Measurements from ENCODE around the gene CCDC192. TPM values are rescaled to one million over a fixed set of nuclear protein-coding genes. Genes with fewer than 3 reads are reported as not detected.

CCDC192 gene
- total and polyA plus RNA-seq, 10 of the 15 experiments (the other 5 are each of a cell fraction or from before 2014, with no cell fraction given) = 0.20 to 0.79 (median 0.32) TPM; not detected in 4

DNA sequence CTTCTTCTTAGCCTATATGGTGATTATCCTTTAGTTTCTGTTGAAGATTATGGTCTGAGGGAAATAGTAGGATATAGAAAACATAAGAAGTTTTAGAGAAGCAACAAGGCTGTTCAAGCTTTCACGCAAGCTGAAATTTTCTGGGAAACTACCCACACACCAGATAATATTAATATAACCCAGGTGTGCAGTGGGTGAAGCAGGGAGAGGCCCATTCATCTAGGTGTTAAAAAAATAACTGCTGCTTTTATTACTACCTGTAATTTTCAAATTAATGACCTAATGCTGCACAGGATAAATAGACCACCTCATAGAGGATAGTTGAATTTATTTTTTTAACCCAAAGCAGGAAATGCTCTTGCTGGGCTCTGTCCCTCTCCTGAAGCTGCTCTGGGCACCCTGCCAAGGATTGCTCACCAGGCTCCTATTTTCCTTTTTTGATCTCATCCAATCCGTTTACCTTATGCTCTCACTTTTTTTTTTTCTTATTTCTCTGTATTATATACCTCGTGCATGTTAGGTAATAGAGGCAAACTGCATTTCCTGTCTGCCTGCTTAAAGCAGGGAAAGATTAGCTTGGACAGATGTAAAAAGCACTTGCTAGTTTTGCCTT lies 256.1 kb downstream of the CCDC192 start:
- no peaks in the 10 kb centered on the region for H3K79me2 ChIP-seq (ENCODE audit: control insufficient read depth, insufficient read depth, low read length)
- 43% methylated on average over 3 of the region's 3 CpGs for WGBS (ENCODE audit: insufficient coverage, insufficient replicate concordance, low lambda C conversion rate, missing lambda C conversion rate)
- DNase-seq (ENCODE audit: low read depth, low spot score) (no peak), ATAC-seq (no peak), FAIRE-seq (no peak)
- intact Hi-C loops (cut with micrococcal nuclease; ENCODE audit: unreplicated experiment) (no loop called here), in situ Hi-C loops (cut with MboI) (no loop called here)
- H3K27ac ChIP-seq (ENCODE audit: control insufficient read depth, insufficient read depth) = no peak overlapping the region
- no TSS peak for BruUV-seq (replicated peaks)
- RAD21 ChIA-PET (ENCODE audit: unreplicated experiment) = no interaction called here
- POLR2A ChIA-PET = interaction anchor here (0.6 kb wide), 1 partner anchor 21 kb away, joined by 6 read pairs; no protein-coding TSS in a partner anchor
- CTCF ChIA-PET = interaction anchor here (1.0 to 2.3 kb wide), 3 partner anchors 13 to 76 kb away, joined by 3 to 8 read pairs (median 5); no protein-coding TSS in a partner anchor
- H4K20me1 ChIP-seq (ENCODE audit: control insufficient read depth, insufficient read depth) = no peaks in the 10 kb centered on the region
- TF ChIP-seq TCF7 (IDR thresholded peaks at IDR 0.05; ENCODE audit: borderline replicate concordance) = 0 out of 2 replicates have a peak, but pooled peaks have one; percentile 12
- no peak for TF ChIP-seq SREBF1 (IDR thresholded peaks at IDR 0.05; ENCODE audit: low read length)
- H3K9ac ChIP-seq (ENCODE audit: control insufficient read depth, insufficient read depth, low read length) = no peak overlapping the region
- no peaks in the 10 kb centered on the region for H3K27me3 ChIP-seq (replicated peaks in 1 of 2; ENCODE audit: control insufficient read depth in 2 of 2, insufficient read depth in 2 of 2, low read length in 1 of 2)
- no peaks in the 10 kb centered on the region for H3K4me1 ChIP-seq (ENCODE audit: control insufficient read depth, insufficient read depth, low read length)
- SMC1A ChIA-PET (ENCODE audit: uncharacterized antibody, unreplicated experiment) = interaction anchor here (0.6 to 1.6 kb wide), 7 partner anchors 9 to 126 kb away, joined by 3 to 5 read pairs (median 3); no protein-coding TSS in a partner anchor
- no peak overlapping the region for H3K4me3 ChIP-seq
- H3K4me2 ChIP-seq (ENCODE audit: control insufficient read depth, insufficient read depth) = no peak overlapping the region
- H3K36me3 ChIP-seq (ENCODE audit: control insufficient read depth in 2 of 2, insufficient read depth in 2 of 2, low read length in 1 of 2) = no peaks in the 10 kb centered on the region
- H3K9me3 ChIP-seq (replicated peaks; ENCODE audit: control insufficient read depth, insufficient read depth, low read length) = no peaks in the 10 kb centered on the region
- no peak overlapping the region for H2AFZ ChIP-seq (ENCODE audit: control insufficient read depth, low read depth, low read length)

GRCh38 chr5:127960270-127960691 lies 257.1 kb downstream of the CCDC192 start:
- Histone ChIP-seq H3K4me3 (no peak overlapping the region), H3K79me2 (ENCODE audit: control insufficient read depth, insufficient read depth, low read length) (no peaks in the 10 kb centered on the region), H3K4me2 (ENCODE audit: control insufficient read depth, insufficient read depth) (no peak overlapping the region), H3K4me1 (ENCODE audit: control insufficient read depth, insufficient read depth, low read length) (no peaks in the 10 kb centered on the region), H3K36me3 (ENCODE audit: control insufficient read depth in 2 of 2, insufficient read depth in 2 of 2, low read length in 1 of 2) (no peaks in the 10 kb centered on the region), H3K9me3 (replicated peaks; ENCODE audit: control insufficient read depth, insufficient read depth, low read length) (no peaks in the 10 kb centered on the region), H3K27ac (ENCODE audit: control insufficient read depth, insufficient read depth) (no peak overlapping the region), H2AFZ (ENCODE audit: control insufficient read depth, low read depth, low read length) (no peak overlapping the region; the same call in 1 of the 2 replicates), H3K9ac (ENCODE audit: control insufficient read depth, insufficient read depth, low read length) (no peak overlapping the region), H4K20me1 (ENCODE audit: control insufficient read depth, insufficient read depth) (no peaks in the 10 kb centered on the region), H3K27me3 (replicated peaks in 1 of 2; ENCODE audit: control insufficient read depth in 2 of 2, insufficient read depth in 2 of 2, low read length in 1 of 2) (no peaks in the 10 kb centered on the region)
- no TSS peak for BruUV-seq (replicated peaks)
- 100% methylated on average over 1 of the region's 1 CpG for WGBS (ENCODE audit: insufficient coverage, insufficient replicate concordance, low lambda C conversion rate, missing lambda C conversion rate)
- DNase-seq (ENCODE audit: low read depth, low spot score) (no peak), FAIRE-seq (no peak), ATAC-seq (no peak)
- TF ChIP-seq IRF4 (IDR thresholded peaks at IDR 0.05; ENCODE audit: low read depth, low read length) = no peak
- no peak for TF ChIP-seq LARP7 (IDR thresholded peaks at IDR 0.05)
- no peak for TF ChIP-seq MTA2 (IDR thresholded peaks at IDR 0.05; ENCODE audit: low read depth)
- no peak for TF ChIP-seq GATAD2B (conservative IDR thresholded peaks at IDR 0.05; ENCODE audit: low read depth)
- no peak for TF ChIP-seq RB1 (IDR thresholded peaks at IDR 0.05; ENCODE audit: borderline replicate concordance)
- TF ChIP-seq GABPA (IDR thresholded peaks at IDR 0.05; ENCODE audit: low read depth) = no peak
- no peak for TF ChIP-seq ZZZ3 (IDR thresholded peaks at IDR 0.05; ENCODE audit: control insufficient read depth, insufficient read length, low read depth)
- no peak for TF ChIP-seq NR2C1 (IDR thresholded peaks at IDR 0.05)
- TF ChIP-seq RUNX3 (IDR thresholded peaks at IDR 0.05; ENCODE audit: low read length) = no peak
- TF ChIP-seq ATF7 (IDR thresholded peaks at IDR 0.05; ENCODE audit: low read depth) = no peak
- no peak for TF ChIP-seq FOS (IDR thresholded peaks at IDR 0.05; ENCODE audit: borderline replicate concordance, extremely low read depth, insufficient read length)
- no peak for TF ChIP-seq STAT1 (conservative IDR thresholded peaks at IDR 0.05)
- TF ChIP-seq NR2C2 (IDR thresholded peaks at IDR 0.05; ENCODE audit: borderline replicate concordance, control insufficient read depth, insufficient read length, low read depth) = no peak
- TF ChIP-seq MTA3 (IDR thresholded peaks at IDR 0.05; ENCODE audit: borderline replicate concordance, low read length) = no peak
- TF ChIP-seq ZNF384 (IDR thresholded peaks at IDR 0.05; ENCODE audit: borderline replicate concordance, low read depth, low read length) = no peak
- in situ Hi-C loops (cut with MboI) (no loop called here), intact Hi-C loops (cut with micrococcal nuclease; ENCODE audit: unreplicated experiment) (no loop called here)
- CTCF ChIA-PET = interaction anchor here (0.7 to 1.6 kb wide), 3 partner anchors 14 to 279 kb away, joined by 3 to 5 read pairs (median 3); no protein-coding TSS in a partner anchor
- POLR2A ChIA-PET = no interaction called here
- SMC1A ChIA-PET (ENCODE audit: uncharacterized antibody, unreplicated experiment) = interaction anchor here (0.7 to 1.6 kb wide), 5 partner anchors 10 to 125 kb away, joined by 3 to 5 read pairs (median 4); no protein-coding TSS in a partner anchor
- RAD21 ChIA-PET (ENCODE audit: unreplicated experiment) = interaction anchor here (1.1 kb wide), 1 partner anchor 117 kb away, joined by 3 read pairs; no protein-coding TSS in a partner anchor

All from GM12878 (cell line).